NCI-H524 (cell line): ENCODE measurements around the gene FGD5.

Experiments
- DNase-seq, 2 experiments: peaks; one replicate each; lab custom pipeline; 2025; lab: John Stamatoyannopoulos, UW

The FGD5 gene, protein sequence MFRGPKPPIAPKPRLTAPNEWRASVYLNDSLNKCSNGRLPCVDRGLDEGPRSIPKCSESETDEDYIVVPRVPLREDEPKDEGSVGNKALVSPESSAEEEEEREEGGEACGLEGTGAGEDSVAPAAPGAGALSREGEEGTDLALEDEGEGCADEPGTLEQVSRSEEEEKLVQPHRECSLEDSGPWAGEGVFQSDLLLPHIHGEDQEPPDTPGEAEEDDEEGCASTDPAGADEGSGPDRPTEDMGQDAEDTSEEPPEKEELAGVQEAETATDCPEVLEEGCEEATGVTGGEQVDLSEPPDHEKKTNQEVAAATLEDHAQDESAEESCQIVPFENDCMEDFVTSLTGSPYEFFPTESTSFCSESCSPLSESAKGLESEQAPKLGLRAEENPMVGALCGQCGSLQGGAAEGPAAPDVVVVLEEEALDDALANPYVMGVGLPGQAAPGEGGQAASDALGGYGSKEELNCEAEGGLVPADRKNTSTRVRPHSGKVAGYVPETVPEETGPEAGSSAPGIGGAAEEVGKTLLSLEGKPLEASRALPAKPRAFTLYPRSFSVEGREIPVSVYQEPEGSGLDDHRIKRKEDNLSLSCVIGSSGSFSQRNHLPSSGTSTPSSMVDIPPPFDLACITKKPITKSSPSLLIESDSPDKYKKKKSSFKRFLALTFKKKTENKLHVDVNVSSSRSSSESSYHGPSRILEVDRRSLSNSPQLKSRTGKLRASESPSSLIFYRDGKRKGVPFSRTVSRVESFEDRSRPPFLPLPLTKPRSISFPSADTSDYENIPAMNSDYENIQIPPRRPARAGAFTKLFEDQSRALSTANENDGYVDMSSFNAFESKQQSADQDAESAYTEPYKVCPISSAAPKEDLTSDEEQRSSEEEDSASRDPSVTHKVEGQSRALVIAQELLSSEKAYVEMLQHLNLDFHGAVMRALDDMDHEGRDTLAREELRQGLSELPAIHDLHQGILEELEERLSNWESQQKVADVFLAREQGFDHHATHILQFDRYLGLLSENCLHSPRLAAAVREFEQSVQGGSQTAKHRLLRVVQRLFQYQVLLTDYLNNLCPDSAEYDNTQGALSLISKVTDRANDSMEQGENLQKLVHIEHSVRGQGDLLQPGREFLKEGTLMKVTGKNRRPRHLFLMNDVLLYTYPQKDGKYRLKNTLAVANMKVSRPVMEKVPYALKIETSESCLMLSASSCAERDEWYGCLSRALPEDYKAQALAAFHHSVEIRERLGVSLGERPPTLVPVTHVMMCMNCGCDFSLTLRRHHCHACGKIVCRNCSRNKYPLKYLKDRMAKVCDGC (N-terminal part only)

GRCh38 chr3:14818804-14819500 lies at the start of gene FGD5:
Gene FGD5 (plus strand): TSS chr3:14818962. CDS start chr3:14819072, 110 bp downstream.
- no peak for DNase-seq

GRCh38 chr3:14769544-14770325 lies 49.0 kb upstream of the FGD5 start:
- no peak for DNase-seq

DNA sequence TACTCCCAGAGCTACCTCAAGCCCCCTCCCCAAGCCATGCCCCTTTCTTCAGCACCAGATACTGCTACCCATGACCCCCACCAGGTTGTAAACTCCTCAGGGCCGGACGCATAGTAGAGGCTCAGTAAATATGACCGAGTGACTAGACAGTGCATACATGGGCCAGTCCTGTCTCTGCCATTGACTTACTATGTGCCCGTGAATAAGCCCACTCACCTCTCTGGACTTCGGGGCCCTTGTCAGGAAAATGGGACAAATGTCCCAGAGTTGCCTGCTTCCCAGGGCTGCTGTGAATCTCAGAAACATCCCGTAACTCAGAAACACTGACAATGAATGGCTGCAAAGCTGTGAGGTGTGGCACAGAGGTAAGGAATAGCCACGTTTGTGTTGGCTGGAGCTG lies 48.2 kb upstream of the FGD5 start:
- no peak for DNase-seq

DNA sequence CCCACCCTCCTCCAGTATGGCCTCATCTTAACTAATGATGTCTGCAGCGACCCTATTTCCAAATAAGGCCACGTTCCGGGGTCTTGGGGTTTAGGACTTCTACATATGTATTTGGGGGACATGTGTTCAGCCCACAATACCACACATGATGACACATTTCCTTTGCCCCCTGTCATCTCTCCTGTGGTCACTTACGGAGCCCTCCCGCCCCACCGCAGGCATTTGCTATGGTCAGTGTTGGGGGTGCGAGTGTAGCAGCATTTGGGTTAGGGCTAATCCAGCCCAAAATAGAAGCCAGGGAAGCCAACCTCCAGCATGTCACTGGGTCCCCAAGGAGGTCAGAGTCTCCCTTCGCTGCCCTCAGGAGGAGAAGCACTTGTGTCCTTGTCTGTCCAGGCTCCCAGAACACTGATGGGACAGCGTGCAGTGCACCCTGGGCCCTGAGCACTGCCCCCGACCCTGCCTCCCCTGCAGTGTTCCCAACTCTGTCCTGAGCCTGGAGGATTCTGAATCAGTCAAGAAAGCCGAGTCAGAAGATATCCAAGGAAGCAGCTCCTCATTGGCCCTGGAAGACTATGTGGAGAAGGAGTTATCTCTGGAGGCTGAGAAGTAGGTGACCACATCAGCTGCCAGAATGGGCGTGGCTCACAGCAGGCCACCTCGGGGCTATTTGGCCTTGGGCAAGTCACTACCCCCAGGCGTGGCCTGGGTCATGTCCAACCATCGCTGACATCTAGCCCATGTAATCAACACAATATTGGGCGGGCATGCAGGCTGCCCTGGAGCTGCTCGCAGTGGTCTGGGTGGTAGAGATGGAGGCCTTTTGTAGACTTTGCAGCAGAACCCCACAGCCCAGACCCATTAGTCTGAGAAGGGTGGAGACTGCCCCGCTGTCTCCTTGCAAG lies 46.9 kb upstream of the FGD5 start:
- DNase-seq: no peak

- DNase-seq: no peak
These were observed 46.1 kb upstream of the FGD5 start for GRCh38 chr3:14772533-14773138.

DNA sequence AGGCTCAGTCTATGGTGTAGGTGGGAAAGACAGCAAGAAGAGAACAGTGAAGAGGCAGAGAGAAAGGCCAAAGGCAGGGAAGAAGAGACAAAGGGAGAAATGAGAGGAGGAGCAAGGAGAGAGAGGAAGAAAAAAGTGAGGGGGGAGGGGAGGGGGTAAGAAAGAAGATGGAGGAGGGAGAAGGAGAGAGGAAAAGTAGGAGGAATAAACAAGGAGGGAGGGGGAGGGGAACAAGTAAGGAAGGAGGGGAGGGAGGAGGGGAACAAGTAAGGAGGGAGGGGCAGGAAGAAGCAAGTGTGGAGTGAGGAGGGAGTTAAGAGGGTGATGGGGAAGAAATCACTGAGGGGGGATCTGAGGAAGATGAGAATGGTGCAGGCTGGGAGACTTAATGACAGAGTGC lies 45.5 kb upstream of the FGD5 start:
- DNase-seq: no peak

- DNase-seq: no peak
These were observed 45.1 kb upstream of the FGD5 start for GRCh38 chr3:14773691-14774128.

- DNase-seq: no peak
These were observed 44.3 kb upstream of the FGD5 start for GRCh38 chr3:14774431-14774830.

DNA sequence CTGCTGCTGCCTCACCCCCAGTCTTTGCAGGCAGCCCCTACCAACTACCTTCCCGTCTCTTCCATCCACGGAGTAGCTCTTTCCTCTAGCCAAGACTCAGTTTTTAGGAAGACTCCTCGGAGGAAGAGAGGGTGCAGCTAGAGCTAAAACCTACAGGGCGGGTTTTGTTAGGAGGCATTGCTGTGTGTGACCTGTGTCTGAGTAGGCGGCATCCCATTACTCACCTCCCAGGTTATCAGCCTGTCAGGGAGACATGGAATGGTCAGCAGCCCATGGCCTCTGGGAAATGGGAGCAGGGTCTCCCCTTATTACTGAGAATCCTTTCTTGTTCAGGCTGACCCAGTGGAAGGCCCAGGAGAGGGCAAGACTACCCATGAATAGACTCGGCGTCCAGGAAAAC lies 43.8 kb upstream of the FGD5 start:
- DNase-seq: no peak

- DNase-seq: no peak
These were observed 43.2 kb upstream of the FGD5 start for GRCh38 chr3:14775563-14775962.

- no peak for DNase-seq
These were observed 39.6 kb upstream of the FGD5 start for GRCh38 chr3:14779069-14779685.

DNA sequence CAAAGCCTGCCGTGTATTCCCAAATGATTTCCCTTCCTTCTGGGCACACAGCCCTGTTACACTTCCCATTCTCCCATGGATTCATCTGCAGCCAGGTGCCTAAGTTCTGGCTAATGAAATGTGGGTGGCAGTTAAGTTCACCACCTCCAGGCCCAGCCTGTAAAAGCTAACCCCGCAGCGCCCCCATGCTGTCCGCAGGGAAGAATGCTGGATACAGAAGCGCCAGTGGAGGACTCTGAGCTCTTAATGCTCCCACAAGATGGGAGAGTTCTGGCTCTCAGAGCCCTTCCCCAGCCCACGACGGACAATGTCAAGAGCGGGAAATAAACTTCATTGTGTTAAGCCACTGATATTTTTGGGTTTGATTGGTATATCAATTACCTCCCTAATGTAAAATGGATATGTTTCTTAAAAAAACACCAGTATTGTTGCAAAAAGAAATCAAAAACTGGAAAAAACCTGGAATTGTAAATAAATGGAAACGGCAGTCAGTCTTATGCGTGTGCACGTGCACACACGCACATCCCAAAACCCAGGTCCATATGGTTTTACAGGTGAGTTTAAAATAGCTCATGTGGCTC lies 37.7 kb upstream of the FGD5 start:
- DNase-seq: peak; percentile 11 to 69

- no peak for DNase-seq
These were observed 35.2 kb upstream of the FGD5 start for GRCh38 chr3:14783480-14784086.

DNA sequence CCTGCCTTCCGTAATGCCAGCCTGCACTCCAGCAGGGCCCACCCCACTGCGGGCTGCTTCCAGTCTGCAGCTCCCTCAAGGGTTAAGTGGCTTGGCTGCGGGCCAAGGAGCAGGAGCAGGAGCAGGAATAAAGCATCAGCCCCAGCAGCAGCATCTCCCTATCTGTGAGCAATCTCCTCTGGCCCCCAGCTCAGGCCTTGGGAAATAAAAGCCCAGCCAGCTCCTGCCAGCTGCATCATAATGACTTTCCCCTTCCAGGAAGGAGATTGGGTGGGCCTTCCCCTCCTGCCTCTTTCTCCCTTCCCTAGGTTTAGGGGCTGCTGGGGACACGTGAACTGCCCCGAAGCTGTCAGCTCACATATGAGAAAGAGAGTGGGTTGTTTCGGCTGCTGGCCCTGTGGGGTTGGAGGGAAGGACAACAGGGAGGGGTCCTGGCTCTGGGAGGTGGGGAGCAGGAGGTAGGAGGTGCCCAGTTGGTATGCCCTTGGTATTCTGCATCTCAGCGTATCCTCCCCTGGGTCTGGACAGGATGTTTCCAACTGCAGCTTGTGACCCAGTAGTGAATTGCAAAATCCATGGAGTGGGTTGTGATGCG lies 34.6 kb upstream of the FGD5 start:
- peak; percentile 37 to 74 for DNase-seq

DNA sequence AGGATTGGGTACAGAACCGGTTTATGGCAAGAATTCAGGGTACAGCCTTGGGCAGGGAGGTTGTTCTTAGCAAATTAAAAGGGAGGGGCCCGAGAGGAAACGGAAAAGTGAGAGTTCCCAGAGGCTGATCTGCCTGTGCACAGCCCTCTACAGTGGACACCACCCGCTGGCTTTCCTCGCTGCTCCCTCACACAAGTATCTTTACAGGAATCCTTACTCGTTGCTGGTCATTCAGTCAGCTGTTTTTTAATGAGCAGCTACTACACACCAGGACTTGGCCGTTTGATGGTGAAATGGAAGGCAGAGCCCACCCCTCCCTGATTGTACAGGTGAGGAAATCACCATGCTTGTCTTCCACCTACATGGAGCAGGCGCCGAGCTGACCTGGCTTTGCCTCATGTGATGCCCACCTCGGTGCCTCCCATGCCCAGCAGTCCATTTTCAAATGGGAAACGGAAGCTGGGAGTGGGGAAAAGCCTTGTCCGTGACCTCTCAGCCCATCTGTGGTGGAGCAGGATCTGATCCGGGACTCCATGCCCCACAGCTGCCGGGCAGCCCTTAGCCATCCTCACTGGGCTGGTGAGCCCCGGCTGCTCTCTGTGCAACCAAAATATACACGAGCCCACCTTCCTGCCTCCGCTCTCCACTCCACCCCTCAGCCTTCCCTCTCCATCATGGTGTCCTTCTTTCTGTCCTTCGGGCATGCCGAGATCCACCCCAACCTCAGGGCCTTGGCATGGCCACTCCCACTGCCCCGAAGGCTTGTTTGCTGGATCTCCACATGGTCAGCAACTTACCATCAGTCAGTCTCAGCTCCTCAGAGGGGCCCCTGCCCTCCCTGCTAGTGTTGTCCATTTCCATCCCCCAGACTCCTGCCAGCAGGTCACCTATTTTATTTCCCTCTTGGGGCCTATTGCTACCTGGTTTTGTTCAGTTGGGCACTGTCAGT lies 33.3 kb upstream of the FGD5 start:
- no peak for DNase-seq

- DNase-seq: no peak
These were observed 32.4 kb upstream of the FGD5 start for GRCh38 chr3:14786369-14786768.
